GM12891 (cell line): ENCODE data around the gene OR5F1.

Experiments used
- PAX5 ChIP-seq: IDR thresholded peaks from 2 replicates; pipeline ENCODE4 v1.6.1; 2011; ENCODE audit warnings: low read length, moderate library complexity, mild to moderate bottlenecking; ENCODE audit not compliant: insufficient read depth, severe bottlenecking
- POLR2A ChIP-seq: IDR thresholded peaks from 2 replicates; pipeline ENCODE4 v1.6.1; 2011; ENCODE audit warnings: low read depth, low read length, control low read depth
- POLR2AphosphoS5 ChIP-seq: IDR thresholded peaks from 2 replicates; pipeline ENCODE4 v1.6.1; 2011; ENCODE audit warnings: low read depth, low read length, control low read depth

GRCh38 chr11:55966391-55966790, 28.0 kb downstream of the OR5F1 start:
- TF ChIP-seq POLR2A = no peak
- no peak for TF ChIP-seq POLR2AphosphoS5
- TF ChIP-seq PAX5 = no peak
